Lung microvascular endothelial cell (primary cell): ENCODE measurements around the gene MAP2K6. TPM values are rescaled to one million over a fixed set of nuclear protein-coding genes. Genes with fewer than 3 reads are reported as not detected.
A peak's percentile ranks its signal among the peaks of the same experiment; 100 is the strongest.

Experiments
- DNase-seq, 2 donors: peaks; one replicate each; pipeline versions ENCODE4 v3.0.0 to v3.0.0-alpha.2; 2010; ENCODE audit warnings: low read depth in 2 of 2
- total RNA-seq: library from RNA; depleted of rRNA; stranded (reverse); fragments of >200 nt; gene quantifications from 2 replicates; pipeline ENCODE4 v1.2.1, GENCODE V29; 2014

Gene MAP2K6
- total RNA-seq, 1 donor from 2014 or later = 2.8 TPM

DNA sequence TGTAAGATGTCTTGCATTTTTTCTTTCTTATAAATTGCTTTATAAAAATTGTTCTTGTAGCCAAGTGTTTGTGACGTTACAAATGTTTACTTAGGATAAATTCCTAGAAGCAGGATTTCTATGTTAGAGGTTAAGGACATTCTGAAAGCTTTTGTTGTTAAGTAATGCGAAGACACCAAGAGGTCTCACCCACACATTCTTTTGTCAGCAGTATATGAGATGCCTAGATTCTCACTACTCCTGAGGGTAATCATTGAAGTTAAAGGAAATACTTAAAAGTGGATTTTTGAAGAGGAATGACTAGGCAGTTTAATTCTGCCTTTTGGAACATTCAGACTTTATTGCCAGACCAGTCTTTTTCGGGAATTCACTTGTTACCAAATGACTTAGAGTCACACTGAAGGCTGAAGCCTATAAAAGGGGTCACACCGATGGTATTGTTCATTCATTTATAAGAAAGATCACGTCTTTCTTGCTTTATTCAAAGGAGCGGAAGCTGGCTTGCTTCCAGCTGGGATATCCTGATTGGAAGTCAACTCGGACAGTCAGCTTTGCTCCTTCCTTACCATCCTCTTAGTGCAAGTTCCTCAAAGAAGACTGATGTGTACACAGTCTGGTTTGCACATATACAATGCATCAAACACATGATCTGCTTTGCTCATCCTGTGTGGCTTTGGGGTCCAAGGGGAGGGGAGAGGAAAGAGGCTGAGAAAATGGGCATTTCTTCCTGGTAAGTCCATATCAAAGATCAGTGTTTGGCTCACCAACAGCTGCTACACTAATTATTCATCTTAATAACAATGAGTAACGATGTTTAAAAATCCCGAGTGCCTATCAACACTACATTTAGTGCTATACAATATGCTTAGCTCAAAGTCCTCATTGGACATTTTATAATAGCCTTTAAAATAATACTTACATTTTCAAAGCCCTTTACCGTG lies 160.0 kb downstream of the MAP2K6 start:
- peak in 1 of 2 donors; percentile 39 for DNase-seq

DNA sequence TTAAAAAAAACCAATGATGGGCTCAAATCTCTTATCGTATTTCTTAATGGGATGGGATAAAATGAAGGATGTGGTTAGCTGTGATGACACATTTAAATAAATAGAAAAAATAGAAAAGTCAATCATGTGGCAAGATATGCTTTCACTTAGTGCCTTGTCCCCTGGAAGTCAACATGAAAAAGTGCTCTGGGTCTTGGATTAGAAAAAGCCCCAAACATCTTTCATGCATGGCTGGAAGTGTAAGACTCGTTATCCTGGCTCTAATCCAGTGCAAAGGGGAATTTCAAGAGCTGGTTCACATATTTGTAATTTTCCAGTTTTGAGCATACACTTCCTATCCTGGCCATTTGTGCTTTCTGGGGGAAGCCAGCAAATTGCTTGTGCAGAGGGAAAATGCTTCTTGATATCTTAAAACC lies 160.9 kb downstream of the MAP2K6 start:
- DNase-seq = peak; percentile 16 to 61

DNA sequence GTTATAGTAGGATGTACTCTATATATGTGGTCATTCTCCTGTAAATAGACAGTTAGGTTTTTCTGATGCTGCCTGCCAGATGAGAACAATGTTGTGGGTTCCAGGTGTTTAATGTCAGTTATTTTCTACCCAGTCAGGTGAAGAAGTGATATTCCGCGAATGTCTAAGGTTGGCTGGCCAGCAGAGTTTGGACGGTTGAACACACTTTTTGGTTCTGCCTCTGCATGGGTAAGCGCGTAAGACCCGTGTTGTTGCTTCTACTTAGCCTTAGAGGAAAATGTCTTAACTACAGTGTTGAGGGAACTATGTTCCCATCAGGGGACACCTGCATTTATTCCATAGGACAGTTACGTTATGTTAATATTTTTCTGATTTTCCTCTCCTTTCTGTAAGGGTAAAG lies 162.6 kb downstream of the MAP2K6 start:
- DNase-seq = no peak

DNA sequence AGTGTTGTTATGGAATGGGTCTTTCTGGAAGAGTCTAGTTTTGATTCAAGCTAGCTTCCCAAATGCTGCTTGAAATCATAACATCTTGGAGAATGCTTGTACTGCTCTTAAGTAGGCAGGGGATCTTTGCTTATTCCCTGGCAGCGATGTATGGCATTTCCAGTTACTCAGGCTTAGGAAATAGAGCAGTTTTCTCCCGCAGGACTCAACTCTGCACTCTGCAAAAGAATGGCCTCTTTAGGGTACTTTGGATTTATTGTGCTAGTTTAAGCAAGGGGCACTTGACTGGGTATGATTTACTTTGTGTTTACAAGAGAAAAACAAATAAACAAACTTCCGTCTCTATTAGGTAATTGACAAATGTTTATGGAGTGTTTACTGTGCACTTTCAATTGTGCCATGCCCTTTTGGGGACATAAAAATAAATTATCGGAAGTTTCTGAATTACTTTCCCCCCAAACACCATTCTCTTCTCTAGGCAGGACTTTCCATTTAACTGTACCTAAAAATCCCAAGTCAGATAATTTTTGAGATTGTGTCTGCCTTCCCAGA lies 164.0 kb downstream of the MAP2K6 start:
- no peak for DNase-seq

DNA sequence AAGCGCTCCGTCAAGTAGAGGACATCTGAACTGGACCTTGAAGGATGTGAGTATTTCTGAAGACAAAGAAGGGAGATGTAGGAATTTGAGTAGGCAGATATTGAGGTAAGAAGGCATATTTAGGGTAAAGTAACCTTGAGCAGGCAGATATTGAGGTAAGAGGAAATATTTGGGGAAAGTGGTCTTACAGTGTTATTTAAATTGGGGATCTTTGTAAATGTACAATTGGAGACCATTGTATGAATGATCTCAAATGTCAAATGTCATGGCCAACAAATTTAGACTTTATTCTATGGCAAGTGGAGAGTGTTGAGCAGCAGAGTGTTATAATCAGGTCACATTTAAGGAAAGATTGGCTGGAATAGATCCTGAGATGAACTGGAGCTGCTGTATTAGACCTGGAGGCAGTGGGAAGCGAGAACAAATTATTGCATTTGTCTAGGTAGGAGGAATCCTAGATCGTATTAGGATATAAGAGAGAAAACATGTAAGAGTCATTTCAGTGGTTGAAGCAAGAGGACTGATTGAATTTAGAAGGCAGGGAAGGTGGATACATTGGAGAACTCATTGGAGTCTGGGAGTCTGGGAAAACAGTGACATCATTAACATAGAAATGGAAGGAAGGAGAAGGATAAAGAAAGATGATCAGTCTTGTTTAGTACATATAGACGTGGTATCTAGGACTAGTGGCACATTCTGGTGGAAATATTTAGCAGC lies 165.6 kb downstream of the MAP2K6 start:
- DNase-seq = no peak

DNA sequence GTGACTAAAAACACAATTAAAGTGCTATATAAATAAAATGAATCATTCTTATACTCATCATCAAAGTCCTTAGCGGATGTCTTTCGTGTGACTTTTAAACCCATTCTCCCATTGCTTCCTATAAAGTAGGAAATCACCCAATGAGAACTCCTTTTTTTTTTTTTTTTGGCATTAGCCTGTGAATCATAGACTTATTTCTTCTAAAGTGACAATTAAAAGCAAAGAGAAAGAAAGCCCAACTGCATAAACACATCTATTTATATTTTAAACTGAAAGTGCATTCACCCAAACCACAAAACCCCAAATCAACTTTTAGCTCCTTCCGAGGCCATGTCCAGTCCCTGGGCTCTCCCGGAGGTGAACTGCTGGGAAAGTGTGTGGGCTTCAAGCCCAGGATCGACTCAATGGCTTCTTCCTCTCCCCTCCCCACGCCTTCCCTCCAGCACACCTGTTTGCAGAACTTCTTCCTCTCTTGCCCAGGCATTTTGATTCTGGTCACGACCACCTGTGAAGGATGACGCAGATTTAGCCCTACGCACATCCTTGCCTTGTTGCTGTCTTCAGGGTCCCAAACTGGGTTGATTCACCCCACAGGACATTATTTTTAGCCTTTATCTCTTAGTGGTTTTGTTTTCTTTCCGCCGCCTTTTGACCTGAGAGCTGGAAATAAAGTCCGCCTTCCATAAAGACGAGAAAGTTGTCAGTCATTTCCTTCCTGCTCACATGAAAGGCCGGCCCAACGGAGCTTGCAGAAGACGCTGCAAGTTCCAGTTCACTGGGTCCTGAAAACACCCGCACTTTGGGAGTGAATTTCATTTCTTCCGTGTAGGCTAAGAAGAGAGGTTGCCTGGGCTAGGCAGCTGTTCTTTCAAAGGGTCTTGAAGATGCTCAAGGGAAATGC lies 166.8 kb downstream of the MAP2K6 start:
- DNase-seq = peak in 1 of 2 donors; percentile 74

- no peak for DNase-seq
Observed at GRCh38 chr17:69588316-69588715, 173.8 kb downstream of the MAP2K6 start.

DNA sequence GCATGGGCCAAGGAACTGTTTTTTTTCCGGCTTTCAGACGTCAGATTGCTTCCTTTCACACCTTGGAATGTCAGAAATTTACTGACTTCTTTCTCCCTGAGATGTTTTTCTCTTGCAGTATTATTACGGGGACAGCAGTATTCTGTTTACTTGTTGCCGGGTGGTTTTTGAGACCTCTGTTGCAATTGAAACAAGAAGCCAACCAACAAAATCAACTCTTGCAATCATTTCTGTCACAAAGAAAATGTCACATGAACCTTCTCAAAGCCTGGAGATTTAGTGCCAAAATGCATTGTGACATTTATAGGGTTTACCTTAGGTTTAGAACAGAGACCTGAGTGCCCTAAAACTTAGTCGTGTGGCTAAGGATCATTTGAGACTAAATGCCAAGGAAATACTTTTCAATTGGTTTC lies 174.3 kb downstream of the MAP2K6 start:
- peak in 1 of 2 donors; percentile 42 for DNase-seq

DNA sequence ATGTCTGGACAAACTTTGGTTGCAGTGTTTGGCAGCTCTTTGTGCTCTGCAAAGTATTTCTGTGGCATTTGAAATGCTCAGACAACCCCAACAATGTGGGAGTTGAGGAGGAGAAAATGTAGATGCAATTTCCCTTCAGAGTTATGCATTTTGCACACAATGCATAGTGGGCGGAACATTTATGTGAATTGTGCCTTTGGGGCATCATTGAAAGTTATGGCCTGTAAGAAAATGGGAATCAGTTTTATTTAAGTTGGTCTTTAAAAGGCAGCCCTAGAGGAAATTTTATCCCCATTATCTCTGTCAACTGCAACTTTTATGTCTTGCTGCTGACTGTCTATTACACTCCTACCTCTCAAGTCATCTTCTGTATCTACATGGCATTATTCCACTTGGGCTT lies 176.2 kb downstream of the MAP2K6 start:
- no peak for DNase-seq

GRCh38 chr17:69592692-69593350 lies 178.3 kb downstream of the MAP2K6 start:
- DNase-seq = no peak

- DNase-seq = no peak
Observed at GRCh38 chr17:69593351-69593715, 178.8 kb downstream of the MAP2K6 start.

- DNase-seq = peak in 1 of 2 donors; percentile 91
Observed at GRCh38 chr17:69593716-69594115, 179.2 kb downstream of the MAP2K6 start.

DNA sequence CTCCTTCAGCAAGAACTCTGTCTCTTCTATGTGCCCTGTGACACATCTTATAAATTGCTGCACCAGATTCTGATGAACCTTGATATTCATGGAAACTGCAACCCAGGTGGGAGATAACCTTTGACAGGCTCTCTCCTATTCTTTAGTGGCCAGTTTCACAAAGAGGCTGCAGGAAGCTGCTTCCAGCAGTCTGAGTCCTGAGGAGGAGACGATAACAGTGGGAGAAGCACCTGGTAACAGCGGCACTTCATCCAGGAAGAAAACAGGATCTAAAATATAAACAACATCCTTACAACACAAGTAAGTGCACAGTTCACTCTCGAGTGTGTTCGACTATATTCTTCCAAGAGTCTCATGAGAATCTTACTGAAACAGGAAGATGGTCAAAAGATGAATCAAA lies 180.1 kb downstream of the MAP2K6 start:
- peak in 1 of 2 donors; percentile 71 for DNase-seq

- no peak for DNase-seq
Observed at GRCh38 chr17:69596141-69596540, 181.6 kb downstream of the MAP2K6 start.

GRCh38 chr17:69597898-69598692 lies 183.6 kb downstream of the MAP2K6 start:
- DNase-seq = peak in 1 of 2 donors; percentile 86

DNA sequence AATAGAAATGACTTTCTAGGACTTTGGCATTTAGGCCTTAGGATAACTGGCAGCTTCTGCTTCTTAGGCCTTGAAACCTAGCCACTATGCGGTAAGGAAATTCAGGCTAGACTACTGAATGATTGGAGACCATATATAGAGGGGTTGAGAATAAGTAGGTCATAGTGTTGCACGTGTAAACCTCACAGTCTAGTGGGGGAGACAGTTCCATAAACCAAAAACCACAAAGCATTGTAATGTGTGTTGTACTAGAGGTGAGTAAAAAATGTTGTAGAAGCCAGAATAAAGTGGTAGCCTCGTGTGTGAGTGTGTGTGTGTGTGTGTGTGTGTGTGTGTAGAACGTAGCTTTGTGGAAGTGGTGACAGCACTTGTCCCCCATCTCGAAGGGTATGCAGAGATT lies 188.5 kb downstream of the MAP2K6 start:
- no peak for DNase-seq
